Stimulated activated CD4-positive, alpha-beta T cell treated with anti-CD3 and anti-CD28 coated beads, Interleukin-12 subunit alpha, Interleukin-12 subunit beta, amount 100 ng/mL, for 48 hours (primary cell): ENCODE results near the gene GRAMD1B.
"Not testable (repeated sequence)": the region's sequence is repeated elsewhere in the genome, so short reads cannot be mapped to it uniquely, and the experiment has no call there.

Experiments
- DNase-seq, 3 donors: peaks; one replicate each; pipeline ENCODE4 v3.0.0-alpha.2; 2020; ENCODE audit warnings: low read depth in 2 of 3, low spot score in 1 of 3

Gene GRAMD1B

DNA sequence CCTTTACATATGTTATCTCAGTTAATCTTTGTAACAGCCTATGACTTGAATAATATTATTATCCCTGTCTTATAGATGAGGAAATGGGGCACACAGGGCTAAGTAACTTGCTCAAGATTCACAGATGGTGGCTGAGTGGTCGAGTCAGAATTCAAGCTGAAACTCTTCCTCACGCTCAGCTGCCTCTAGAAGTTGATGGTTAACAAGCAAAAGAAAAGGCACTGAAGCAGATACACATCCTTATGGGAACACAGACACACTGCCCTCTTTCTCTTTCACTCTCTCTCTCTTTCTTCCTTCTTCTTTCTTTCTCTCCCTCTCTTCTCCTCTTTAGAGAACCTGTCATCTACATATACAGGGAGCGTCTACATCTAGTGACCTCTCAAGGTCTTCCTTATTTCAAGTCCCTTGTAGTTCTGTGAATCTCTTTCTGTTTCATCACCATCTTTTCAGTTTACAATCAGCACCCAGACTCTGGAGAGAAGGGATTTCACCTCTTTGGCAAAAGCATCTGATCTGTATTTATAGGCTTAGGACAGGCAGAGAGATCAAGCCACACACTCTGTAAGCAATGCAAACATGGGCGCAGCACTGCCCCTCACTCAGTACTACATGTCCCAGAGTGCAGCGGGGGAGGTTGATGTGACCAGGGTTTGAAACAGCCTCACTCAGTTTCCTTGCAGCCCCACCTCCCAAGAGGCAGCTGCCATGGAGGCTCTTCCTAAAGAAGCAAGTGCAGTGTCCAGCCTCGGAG is 75.7 kb downstream of the GRAMD1B start:
- DNase-seq: no peak

DNA sequence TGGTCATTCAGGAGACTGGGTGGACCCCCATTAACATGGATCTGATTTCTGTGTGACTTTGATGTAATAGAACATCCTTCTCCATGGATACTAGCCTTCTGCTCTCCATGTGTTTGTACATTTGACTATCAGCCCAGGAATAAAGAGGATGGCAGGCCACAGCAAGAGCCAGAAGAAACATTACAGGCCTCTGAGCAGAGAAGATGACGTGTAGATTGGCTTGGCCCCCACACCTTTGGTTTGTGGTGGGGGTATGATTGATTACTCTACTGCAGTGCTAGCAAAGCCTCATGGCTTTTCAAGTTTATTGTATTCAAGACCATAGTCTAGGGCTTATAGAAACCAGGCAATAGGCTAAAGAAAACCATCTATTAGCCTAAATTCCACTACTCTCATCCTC is 77.0 kb downstream of the GRAMD1B start:
- DNase-seq: no peak

DNA sequence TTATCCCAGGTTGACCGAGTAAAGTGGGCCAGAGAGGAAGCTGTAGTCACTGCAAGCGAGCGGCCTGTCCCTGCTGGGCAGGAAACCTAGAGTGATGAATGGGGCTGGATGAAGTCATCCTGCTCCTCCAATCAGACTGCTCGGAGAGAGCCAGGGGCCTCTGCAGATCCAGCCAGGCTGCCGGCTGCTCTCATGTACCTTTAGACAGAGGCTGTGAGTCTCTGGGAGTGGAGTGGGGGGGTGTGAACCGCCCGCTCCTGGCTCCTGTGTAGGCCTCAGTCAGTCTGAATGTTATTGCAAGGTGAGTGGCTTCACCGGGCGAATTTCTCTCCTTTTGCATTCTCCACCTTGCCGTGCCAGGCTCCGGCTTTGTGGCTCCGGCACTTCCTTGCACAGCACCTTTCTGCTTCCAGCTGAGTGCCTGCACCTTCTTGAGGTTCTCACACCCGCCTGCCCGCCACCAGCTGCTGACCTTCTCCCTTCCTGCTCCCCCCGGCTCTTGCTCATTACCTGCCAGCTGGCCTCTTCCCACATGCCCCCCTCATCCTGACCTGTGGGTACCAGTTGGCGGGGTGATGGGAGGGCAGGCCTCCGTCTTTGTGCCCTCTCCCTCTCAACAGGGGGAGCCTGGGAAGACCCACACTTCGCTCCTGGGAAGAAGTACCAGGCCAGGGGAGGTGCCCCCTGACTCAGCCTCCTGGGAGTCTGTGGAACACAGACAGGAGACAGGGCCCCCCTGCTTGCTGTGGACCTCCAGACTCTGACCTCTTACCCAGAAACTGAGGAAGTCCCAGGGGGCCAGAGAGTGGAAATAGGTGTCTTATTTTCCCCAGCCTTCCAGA is 79.9 kb downstream of the GRAMD1B start:
- no peak for DNase-seq

GRCh38 chr11:123510579-123510905 is 80.5 kb downstream of the GRAMD1B start:
- DNase-seq: no peak

DNA sequence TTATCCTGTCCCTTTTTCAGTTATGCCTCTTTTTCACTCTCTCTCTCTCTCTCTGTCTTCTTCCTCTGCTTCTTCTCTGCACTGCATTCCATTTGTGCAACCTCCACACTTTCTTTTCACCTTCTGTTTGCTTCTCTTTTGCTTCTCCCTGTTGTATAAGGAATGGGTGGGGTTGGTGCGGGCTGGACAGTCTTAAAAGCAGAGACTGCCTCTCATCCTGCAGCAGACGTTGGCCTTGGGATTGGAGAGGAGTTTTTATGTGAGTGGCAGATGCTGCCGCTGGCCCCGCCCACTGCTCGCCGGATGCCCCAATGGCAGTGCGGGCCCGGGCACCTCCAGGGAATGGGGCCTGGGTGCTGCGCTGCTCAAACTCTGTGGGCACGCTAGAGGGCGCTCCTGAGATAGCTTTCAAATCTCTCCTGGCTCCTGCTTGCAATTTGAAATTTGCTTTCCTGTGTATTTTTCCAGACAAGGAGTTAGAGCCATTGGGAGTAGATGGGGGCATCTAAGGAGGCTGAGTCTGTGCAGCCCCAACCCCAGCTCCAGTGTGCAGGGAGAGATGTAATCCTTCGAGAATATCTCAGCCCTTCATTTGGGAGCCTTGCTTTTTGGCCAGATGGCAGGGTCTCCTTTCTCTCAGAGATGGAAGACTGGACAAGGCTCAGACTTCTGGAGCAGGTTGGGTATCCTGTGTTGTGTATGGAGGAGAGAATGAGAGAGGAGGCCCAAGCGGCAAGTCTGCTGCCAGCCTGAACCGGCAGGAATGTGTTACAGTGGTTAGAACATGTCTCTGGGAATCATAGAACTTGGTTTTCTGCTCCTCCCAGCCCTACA is 81.2 kb downstream of the GRAMD1B start:
- DNase-seq: peak; percentile 65 to 70 (median 67)

DNA sequence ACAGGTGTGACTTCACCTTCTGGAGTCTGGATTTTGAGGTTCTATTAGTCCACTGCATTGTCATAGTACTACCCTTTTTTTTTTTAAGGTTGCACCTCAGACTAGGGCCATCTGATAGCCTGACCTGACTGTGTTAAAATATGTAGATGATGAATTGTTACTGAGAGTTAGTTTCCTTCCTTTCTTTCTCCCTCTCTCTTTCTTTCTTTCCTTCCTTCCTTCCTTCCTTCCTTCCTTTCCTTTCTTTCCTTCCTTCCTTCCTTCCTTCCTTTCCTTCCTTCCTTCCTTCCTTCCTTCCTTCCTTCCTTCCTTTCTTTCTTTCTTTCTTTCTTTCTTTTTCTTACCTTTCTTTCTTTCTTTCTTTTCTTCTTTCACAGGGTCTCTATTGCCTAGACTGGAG is 83.2 kb downstream of the GRAMD1B start:
- DNase-seq: not testable (repeated sequence)

- DNase-seq: no peak
Measured at GRCh38 chr11:123516238-123516637, 86.2 kb downstream of the GRAMD1B start.

DNA sequence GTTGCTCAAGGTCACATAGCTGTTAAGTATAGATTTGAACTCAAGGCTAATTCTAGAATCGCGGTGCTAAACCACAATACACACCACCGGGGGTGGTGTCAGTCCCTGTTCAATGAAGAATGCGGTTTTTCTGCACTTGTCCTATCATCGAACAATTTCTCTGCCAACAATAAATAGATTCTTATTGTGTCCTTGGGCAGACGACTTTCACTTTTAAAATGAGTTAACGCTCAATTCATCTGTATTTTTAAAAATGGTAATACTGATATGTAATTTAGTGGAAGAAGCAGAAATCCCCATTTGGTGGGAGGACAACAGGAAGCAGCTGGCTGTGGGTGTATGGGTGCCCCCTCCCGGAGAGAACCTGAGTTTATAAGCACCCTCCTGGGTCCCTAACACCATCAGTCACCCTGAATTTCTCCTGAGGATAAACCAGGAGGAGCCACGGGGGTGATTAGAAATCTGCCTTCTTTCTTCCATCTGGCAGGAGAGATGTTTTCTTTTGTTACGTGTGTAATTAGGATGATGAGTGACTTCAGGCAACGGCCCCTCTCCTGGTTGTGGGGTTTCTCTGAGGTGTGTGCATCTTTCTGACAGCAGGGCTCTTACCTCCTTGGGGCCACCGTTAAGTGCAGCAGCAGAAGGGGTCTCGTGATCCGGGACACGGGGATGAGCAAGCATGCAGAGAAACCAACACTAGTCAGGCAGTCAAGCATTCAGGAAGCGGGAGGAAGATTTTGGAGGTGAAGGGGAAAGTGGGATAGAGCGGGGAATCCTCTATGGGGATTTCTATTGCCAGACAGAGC is 87.7 kb downstream of the GRAMD1B start:
- DNase-seq: no peak

DNA sequence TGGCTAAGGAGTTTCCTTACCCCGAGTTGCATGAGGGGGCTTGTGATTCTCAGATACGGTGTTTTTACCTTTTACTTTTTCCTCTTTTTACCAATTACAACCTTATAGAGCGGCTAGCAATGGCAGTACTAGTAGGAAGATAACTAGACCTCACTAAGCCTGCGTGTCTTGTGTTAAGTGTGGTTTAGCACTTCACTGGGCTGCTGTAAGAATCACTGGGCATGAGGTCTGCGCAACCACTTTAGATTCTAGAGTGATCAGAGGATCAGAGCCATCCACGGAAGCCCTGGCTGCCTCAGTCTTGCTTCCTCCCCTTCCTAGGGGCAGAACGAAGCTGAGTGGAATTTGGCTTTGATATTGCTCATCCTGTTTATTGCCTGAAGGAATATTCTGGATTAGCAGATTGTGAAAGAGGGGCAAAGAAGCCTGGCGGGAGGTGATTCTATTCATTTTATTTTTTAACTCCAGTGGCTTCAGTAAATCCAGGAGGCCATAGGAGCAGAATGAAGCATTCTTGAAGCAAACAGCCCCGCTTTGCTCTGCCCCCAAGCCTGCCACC is 88.5 kb downstream of the GRAMD1B start:
- no peak for DNase-seq

DNA sequence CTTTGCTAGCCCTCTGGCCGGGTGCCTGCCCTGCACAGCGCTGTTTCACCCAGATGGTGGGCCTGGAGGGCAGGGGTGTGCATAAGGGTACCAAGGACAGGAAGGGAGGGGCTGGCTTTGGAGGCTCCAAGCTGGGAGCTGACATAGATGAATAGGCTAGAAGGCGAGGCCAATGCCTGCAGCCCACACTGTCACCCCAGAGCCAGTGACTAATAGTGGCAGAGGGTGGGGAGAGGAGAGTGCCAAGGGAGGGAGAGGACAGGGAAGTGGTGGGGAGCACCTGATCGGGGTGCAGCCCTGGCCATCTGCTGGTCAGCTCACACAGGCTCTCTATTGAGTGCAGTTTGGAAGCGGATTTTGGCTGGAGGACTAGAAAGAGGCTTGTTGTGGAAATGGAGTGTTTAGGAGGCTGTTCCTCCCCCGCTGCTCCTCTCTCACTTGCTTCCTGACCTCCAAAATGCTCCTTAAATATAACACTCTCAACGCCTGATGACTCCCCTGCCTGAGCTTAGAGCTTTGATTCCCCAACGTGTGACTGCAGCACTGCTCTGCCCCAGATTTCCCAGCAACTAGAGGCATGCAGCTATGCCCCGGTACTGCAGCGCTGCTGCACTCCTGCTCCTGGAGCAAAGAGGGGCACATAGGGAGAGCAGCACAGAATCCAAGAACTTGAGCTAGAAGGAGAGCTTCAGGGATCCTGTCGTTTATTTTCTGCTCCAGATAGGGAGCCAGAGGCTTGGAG is 89.2 kb downstream of the GRAMD1B start:
- no peak for DNase-seq

GRCh38 chr11:123519797-123520193 is 89.7 kb downstream of the GRAMD1B start:
- DNase-seq: no peak

- not testable (repeated sequence) for DNase-seq
Measured at GRCh38 chr11:123520476-123520875, 90.4 kb downstream of the GRAMD1B start.

DNA sequence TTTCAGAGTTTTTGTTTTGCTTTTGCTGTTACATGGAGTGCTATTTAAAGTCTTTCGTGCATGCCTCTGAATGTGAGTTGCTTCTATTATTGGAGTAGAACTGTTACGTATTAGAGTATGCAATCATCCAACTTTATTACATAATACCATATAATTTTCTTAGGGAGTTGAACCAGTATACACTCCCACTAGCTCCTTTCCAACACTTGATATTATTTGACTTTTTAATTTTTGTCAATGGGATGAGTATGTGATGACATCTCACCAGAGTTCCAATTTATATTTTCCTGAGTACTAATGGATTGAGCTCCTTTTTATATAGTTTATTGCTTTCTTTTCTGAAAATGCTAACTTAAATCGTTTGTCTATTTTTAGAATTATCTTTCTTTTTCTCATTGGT is 90.9 kb downstream of the GRAMD1B start:
- DNase-seq: no peak

- no peak for DNase-seq
Measured at GRCh38 chr11:123521930-123522329, 91.9 kb downstream of the GRAMD1B start.

DNA sequence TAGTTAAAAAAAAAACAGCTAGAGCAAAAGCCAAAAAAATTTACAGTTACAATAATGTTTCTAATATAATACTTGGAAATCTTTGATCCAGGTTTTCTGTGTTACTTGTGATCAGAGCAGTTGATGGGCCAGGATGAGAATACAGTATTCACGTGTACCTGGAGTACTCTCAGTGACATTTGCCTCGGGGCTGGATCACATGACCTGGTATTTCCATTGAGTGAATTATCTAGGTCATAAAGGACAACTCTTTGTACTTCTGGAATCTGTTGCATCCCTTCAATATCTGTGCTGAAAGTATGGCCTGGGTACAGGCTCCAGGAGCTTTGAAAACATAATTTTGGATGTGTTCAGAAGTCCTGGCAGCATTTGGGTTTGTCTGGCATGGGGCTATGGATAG is 93.5 kb downstream of the GRAMD1B start:
- DNase-seq: no peak

GRCh38 chr11:123525097-123525496 is 95.0 kb downstream of the GRAMD1B start:
- DNase-seq: no peak

GRCh38 chr11:123525511-123525918 is 95.4 kb downstream of the GRAMD1B start:
- no peak for DNase-seq

- no peak for DNase-seq
Measured at GRCh38 chr11:123526027-123526805, 96.1 kb downstream of the GRAMD1B start.

- DNase-seq: no peak
Measured at GRCh38 chr11:123526918-123527317, 96.8 kb downstream of the GRAMD1B start.
